GM19372 (cell line): ENCODE data around the gene CNGA4.
A peak's percentile ranks its signal among the peaks of the same experiment; 100 is the strongest.

Source experiments
- ATAC-seq: cut with Tn5 transposase; IDR thresholded peaks from one replicate; pipeline ENCODE4 v1.9.1; 2021; ENCODE audit warnings: mild to moderate bottlenecking, low read depth, moderate library complexity; ENCODE audit not compliant: unreplicated experiment

The CNGA4 gene

GRCh38 chr11:6238902-6239301, at the start of gene CNGA4:
TSS of gene CNGA4 (plus strand) at chr11:6239089. CDS start at chr11:6239207, 118 bp downstream.
- ATAC-seq: no peak

- ATAC-seq: no peak
Measured at GRCh38 chr11:6191742-6192141, 47.1 kb upstream of the CNGA4 start.

GRCh38 chr11:6194065-6194581, 44.8 kb upstream of the CNGA4 start:
- no peak for ATAC-seq

- no peak for ATAC-seq
Measured at GRCh38 chr11:6196396-6196795, 42.5 kb upstream of the CNGA4 start.

- no peak for ATAC-seq
Measured at GRCh38 chr11:6197466-6198200, 41.3 kb upstream of the CNGA4 start.

- no peak for ATAC-seq
Measured at GRCh38 chr11:6199174-6199810, 39.6 kb upstream of the CNGA4 start, which contains the start of gene OR52W1. TSS of gene OR52W1 (plus strand) at chr11:6199224. CDS start at chr11:6199224, 0 bp downstream.

- no peak for ATAC-seq
Measured at GRCh38 chr11:6200975-6201374, 37.9 kb upstream of the CNGA4 start.

GRCh38 chr11:6201481-6201880, 37.4 kb upstream of the CNGA4 start:
- ATAC-seq: no peak

- no peak for ATAC-seq
Measured at GRCh38 chr11:6202041-6202440, 36.8 kb upstream of the CNGA4 start.

GRCh38 chr11:6203327-6203726, 35.6 kb upstream of the CNGA4 start:
- peak; percentile 67 for ATAC-seq

GRCh38 chr11:6204706-6205105, 34.2 kb upstream of the CNGA4 start:
- no peak for ATAC-seq

GRCh38 chr11:6205366-6205765, 33.5 kb upstream of the CNGA4 start, which contains the start of gene C11orf42:
TSS of gene C11orf42 (plus strand) at chr11:6205557. CDS start at chr11:6205616, 59 bp downstream.
- ATAC-seq: no peak

- no peak for ATAC-seq
Measured at GRCh38 chr11:6206456-6207180, 32.3 kb upstream of the CNGA4 start.

GRCh38 chr11:6209801-6210200, 29.1 kb upstream of the CNGA4 start:
- no peak for ATAC-seq

GRCh38 chr11:6210274-6210955, 28.5 kb upstream of the CNGA4 start:
- no peak for ATAC-seq

- ATAC-seq: no peak
Measured at GRCh38 chr11:6214530-6214929, 24.4 kb upstream of the CNGA4 start.

GRCh38 chr11:6216501-6216900, 22.4 kb upstream of the CNGA4 start:
- ATAC-seq: no peak

GRCh38 chr11:6217722-6218121, 21.2 kb upstream of the CNGA4 start:
- ATAC-seq: no peak

- no peak for ATAC-seq
Measured at GRCh38 chr11:6219359-6219758, 19.5 kb upstream of the CNGA4 start.

- no peak for ATAC-seq
Measured at GRCh38 chr11:6223854-6224253, 15.0 kb upstream of the CNGA4 start.
